ENCODE data around the gene S100A3. TPM values are rescaled to one million over a fixed set of nuclear protein-coding genes. Genes with fewer than 3 reads are reported as not detected.

Gene S100A3
- total RNA-seq, 1 experiment from 2014 or later, result 90.0 TPM

GRCh38 chr1:153538315-153538821 is 10.7 kb downstream of the S100A3 start:
- no peaks in the 10 kb centered on the region for H3K27me3 Mint-ChIP-seq (ENCODE audit: insufficient read depth, unreplicated experiment)
- H3K4me1 Mint-ChIP-seq (ENCODE audit: insufficient read depth, unreplicated experiment), result peaks cover 79% of the 10 kb centered on the region
- H3K27ac Mint-ChIP-seq (ENCODE audit: low read depth, unreplicated experiment), result peak overlapping the region; percentile 94
- CTCF ChIA-PET, result interaction anchor here (0.5 to 11.3 kb wide), 7 partner anchors 11 to 221 kb away, joined by 3 to 224 read pairs (median 4); partner anchors contain the start of gene S100A2
- POLR2A ChIA-PET, result interaction anchor here (0.6 to 36.1 kb wide), 8 partner anchors 16 to 902 kb away, joined by 3 to 2106 read pairs (median 79); partner anchors contain the start of genes PGLYRP4, S100A14, S100A16 and S100A2
- H3K9me3 Mint-ChIP-seq (ENCODE audit: unreplicated experiment), result no peaks in the 10 kb centered on the region
- DNase-seq (ENCODE audit: unreplicated experiment), result peak; percentile 75
- no peak overlapping the region for H3K4me3 Mint-ChIP-seq (ENCODE audit: unreplicated experiment)
- TF ChIP-seq CTCF (IDR thresholded peaks at IDR 0.05; ENCODE audit: unreplicated experiment), result peak; percentile 14
- intact Hi-C loops (cut with micrococcal nuclease), result no loop called here
- H3K36me3 Mint-ChIP-seq (ENCODE audit: insufficient read depth, unreplicated experiment), result peaks cover 31% of the 10 kb centered on the region
- no TSS peak for BruUV-seq (replicated peaks)

GRCh38 chr1:153537376-153537730 is 11.7 kb downstream of the S100A3 start:
- Mint-ChIP-seq H3K4me3 (ENCODE audit: unreplicated experiment) (peak overlapping the region; percentile 99), H3K27ac (ENCODE audit: low read depth, unreplicated experiment) (peak overlapping the region; percentile 75), H3K4me1 (ENCODE audit: insufficient read depth, unreplicated experiment) (peaks cover 79% of the 10 kb centered on the region), H3K36me3 (ENCODE audit: insufficient read depth, unreplicated experiment) (peaks cover 32% of the 10 kb centered on the region), H3K27me3 (ENCODE audit: insufficient read depth, unreplicated experiment) (no peaks in the 10 kb centered on the region), H3K9me3 (ENCODE audit: unreplicated experiment) (no peaks in the 10 kb centered on the region)
- ChIA-PET POLR2A (interaction anchor here (2.9 to 36.1 kb wide), 5 partner anchors 17 to 453 kb away, joined by 11 to 2106 read pairs (median 476); partner anchors contain the start of genes RPS27, S100A14, S100A16 and S100A2), CTCF (interaction anchor here (0.7 to 11.3 kb wide), 8 partner anchors 10 to 182 kb away, joined by 3 to 224 read pairs (median 4); partner anchors contain the start of gene S100A2)
- DNase-seq (ENCODE audit: unreplicated experiment), result no peak
- no TSS peak for BruUV-seq (replicated peaks)
- intact Hi-C loops (cut with micrococcal nuclease), result no loop called here
- no peak for TF ChIP-seq CTCF (IDR thresholded peaks at IDR 0.05; ENCODE audit: unreplicated experiment)

GRCh38 chr1:153536671-153537375 is 12.2 kb downstream of the S100A3 start:
- Mint-ChIP-seq H3K27me3 (ENCODE audit: insufficient read depth, unreplicated experiment) (no peaks in the 10 kb centered on the region), H3K4me3 (ENCODE audit: unreplicated experiment) (peak overlapping the region; percentile 99), H3K36me3 (ENCODE audit: insufficient read depth, unreplicated experiment) (peaks cover 32% of the 10 kb centered on the region), H3K9me3 (ENCODE audit: unreplicated experiment) (no peaks in the 10 kb centered on the region), H3K27ac (ENCODE audit: low read depth, unreplicated experiment) (peak overlapping the region; percentile 75), H3K4me1 (ENCODE audit: insufficient read depth, unreplicated experiment) (peaks cover 79% of the 10 kb centered on the region)
- no TSS peak for BruUV-seq (replicated peaks)
- POLR2A ChIA-PET, result interaction anchor here (0.6 to 36.1 kb wide), 9 partner anchors 18 to 1999 kb away, joined by 3 to 2106 read pairs (median 11); partner anchors contain the start of genes CHTOP, RPS27, S100A14 and S100A16
- TF ChIP-seq CTCF (IDR thresholded peaks at IDR 0.05; ENCODE audit: unreplicated experiment), result no peak
- CTCF ChIA-PET, result interaction anchor here (0.7 to 11.3 kb wide), 10 partner anchors 10 to 1561 kb away, joined by 3 to 224 read pairs (median 4); partner anchors contain the start of genes S100A14, S100A2, S100A3 and S100A4
- DNase-seq (ENCODE audit: unreplicated experiment), result peak; percentile 77
- intact Hi-C loops (cut with micrococcal nuclease), result no loop called here

Measured in MCF 10A (cell line).